IPS-18c (cell line): ENCODE measurements around the gene PDZRN4.
"Not testable (repeated sequence)": the region's sequence is repeated elsewhere in the genome, so short reads cannot be mapped to it uniquely, and the experiment has no call there.

Source experiments
- H3K4me3 ChIP-seq: 2 replicates; pipeline ENCODE4 v1.7.0; 2013; ENCODE audit warnings: low read depth, mild to moderate bottlenecking, low read length, moderate library complexity; ENCODE audit not compliant: insufficient read depth
- H3K9me3 ChIP-seq: one replicate; pipeline ENCODE4 v1.6.1; 2013; ENCODE audit warnings: mild to moderate bottlenecking, low read length, moderate library complexity; ENCODE audit not compliant: control insufficient read depth, insufficient read depth

Gene PDZRN4

DNA sequence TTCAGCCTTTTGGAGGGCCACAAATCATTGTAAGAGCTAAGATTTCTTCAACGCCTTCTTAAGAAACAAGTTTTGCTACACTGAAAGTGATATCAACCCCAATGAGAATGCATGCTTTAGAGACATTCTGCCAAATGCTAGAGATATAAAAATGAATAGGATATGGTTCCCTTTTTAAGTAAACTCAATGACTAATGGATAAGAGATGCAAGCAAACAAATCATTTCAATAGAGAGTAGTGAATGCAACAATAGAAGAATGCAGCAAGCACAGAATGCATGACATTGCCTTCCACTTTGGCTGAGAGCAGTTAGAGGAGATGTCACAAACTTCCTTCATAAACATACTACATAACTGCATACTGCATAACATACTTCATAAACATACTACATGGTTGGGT lies 116.4 kb downstream of the PDZRN4 start:
- Histone ChIP-seq H3K4me3 (no peak overlapping the region), H3K9me3 (no peaks in the 10 kb centered on the region)

GRCh38 chr12:41310367-41310766 lies 122.2 kb downstream of the PDZRN4 start:
- Histone ChIP-seq H3K4me3 (no peak overlapping the region), H3K9me3 (no peaks in the 10 kb centered on the region)

DNA sequence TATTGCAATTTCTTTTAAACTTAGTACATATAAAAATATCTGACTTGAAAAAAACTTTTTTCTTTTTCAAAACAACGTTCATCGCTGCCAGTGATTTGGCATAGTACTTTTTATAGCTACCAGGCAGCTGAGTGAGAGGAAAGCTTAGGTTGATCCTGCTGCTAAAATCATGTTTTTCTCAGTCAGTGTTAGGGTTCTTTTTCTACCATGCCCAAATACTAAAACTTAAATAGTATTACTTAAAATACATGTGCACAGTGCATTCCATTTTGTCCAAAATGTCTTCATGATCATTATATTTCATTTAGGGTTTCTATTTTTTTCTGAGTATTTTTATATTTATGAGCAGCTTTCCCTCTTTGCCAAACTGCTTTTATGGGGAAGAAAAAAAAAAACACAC lies 123.8 kb downstream of the PDZRN4 start:
- Histone ChIP-seq H3K9me3 (no peaks in the 10 kb centered on the region), H3K4me3 (no peak overlapping the region)

- H3K4me3 ChIP-seq, H3K9me3 ChIP-seq: not testable (repeated sequence)
Observed at GRCh38 chr12:41312451-41312850, 124.3 kb downstream of the PDZRN4 start.

DNA sequence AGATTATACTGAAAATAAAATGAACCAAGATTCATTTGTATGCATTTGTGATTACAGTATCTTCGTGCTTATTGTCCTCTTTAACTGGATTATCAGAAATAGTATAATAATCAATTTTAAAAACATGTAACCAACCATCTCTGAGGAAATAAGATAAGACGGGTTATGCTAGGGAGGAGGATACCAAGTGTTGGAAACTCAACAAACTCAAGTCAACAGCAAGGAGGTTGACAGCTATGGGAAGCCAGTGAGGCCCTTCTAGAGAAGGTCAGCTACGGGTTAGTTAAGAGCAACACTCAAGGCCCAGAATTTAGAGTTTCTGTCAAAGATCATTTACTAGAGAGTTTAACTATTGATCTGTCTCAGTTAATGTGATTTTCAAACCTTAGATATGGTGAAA lies 137.2 kb downstream of the PDZRN4 start:
- H3K4me3 ChIP-seq, result no peak overlapping the region
- H3K9me3 ChIP-seq, result no peaks in the 10 kb centered on the region

GRCh38 chr12:41327096-41327895 lies 139.2 kb downstream of the PDZRN4 start:
- no peaks in the 10 kb centered on the region for H3K9me3 ChIP-seq
- no peak overlapping the region for H3K4me3 ChIP-seq

DNA sequence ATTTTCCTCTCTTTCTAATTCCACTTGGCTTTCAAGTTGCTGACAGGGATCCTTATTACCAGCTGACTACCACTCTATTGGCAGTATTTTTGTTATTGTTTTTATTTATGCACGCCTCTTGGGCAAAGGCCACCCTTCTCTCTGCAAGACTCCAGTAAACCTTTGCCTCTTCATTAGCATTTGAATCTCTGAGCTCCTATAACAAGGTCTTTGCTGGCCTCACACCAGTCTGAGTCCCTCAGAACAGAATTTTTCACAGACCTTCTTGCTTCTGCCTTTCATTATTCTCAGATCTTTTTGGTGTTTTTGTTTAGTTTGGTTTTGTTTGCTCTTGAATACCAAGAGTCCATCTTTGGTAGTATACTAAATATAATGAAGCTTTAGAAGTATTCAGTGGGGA lies 145.9 kb downstream of the PDZRN4 start:
- Histone ChIP-seq H3K9me3 (no peaks in the 10 kb centered on the region), H3K4me3 (no peak overlapping the region)

DNA sequence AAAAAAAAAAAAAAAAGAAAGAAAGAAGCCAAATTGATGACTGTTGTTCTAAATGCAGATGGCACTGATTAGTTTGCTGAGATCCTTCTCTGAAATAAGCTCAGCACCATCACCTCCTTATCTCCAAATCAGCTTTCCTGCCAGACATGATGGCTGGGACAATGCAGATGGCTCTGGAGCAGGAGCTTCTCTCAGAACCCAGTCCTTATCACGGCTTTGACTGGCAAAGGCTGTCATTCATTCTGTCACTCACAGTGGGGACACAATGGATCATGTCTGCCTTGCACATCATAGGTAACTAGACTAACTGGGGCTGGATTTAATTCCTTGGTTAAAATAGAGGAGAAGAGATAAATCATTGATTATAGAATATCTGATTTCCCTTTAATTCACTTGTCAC lies 146.3 kb downstream of the PDZRN4 start:
- Histone ChIP-seq H3K9me3 (no peaks in the 10 kb centered on the region), H3K4me3 (no peak overlapping the region)

DNA sequence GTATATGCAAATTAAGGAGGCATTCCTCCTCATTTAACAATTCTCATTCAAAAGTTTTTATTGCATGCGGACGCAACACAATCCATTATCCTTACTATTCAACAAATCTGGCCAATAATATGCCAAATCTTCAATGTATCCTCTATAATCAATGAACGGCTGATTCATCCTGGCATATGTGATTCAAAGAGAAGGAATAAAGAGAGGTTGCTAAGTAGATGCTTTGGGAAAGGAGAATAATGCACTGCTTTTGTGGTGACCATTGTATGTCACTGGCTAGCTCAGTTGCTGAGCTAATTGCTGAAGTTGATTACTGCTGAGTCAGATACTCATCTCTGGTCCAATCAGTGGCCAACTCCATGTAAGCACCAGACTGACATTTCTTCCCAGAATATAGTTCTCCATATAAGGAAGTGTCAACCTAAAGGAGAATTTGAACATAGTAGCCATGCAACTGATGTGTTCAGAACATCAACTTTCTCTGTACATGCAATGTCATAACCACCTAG lies 148.0 kb downstream of the PDZRN4 start:
- H3K4me3 ChIP-seq, result no peak overlapping the region
- no peaks in the 10 kb centered on the region for H3K9me3 ChIP-seq

- no peak overlapping the region for H3K4me3 ChIP-seq
- no peaks in the 10 kb centered on the region for H3K9me3 ChIP-seq
Observed at GRCh38 chr12:41339784-41340183, 151.7 kb downstream of the PDZRN4 start.

DNA sequence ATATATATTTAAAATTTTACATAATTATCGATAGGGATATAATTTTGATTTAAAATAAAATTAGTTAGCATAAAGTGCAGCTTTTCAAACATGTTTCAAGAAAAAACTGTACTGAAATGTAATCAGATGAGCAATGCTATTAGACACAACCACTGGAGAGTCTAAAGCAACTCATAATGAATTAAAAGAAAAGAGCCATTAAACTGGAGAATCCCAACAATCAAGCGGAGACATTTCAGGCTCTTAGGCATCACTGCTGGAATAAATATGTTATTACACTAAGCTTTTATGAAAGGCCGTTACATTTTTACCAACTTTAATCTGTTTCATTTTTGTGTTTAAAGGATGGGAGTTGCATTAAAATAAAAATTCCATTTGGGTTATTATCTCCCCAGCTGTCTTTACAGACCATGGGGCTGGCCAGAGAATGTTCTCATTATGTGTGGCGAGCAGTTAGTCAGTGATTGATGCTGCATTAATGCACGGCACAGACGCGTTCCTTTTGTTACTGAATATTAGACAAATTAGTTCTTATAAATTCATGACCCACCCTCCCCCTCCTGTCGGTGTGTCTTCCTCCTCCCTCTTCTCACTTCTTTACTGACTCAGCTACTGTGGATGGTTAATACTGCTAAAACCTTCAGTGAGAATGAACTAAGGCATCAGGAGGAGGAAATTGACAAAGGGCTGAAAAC lies 156.8 kb downstream of the PDZRN4 start:
- H3K9me3 ChIP-seq, result no peaks in the 10 kb centered on the region
- no peak overlapping the region for H3K4me3 ChIP-seq

DNA sequence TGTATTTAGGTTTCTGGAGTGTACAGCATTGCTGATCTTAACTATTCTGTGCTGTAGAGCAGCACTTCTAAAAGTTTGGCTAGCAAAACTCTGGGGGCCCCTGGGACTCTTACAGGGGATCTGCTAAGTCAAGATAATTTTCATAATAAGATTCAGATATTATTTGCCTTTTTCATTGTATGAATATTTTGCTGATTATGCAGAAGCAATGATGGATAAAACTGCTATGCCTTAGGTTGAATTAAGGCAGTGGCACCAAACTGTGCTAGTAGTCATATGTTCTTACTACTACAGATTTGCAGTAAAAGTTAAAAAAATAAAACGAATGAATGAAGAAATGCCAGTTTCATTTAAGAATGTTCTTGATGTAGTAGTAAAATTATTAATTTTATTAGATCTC lies 160.1 kb downstream of the PDZRN4 start:
- Histone ChIP-seq H3K9me3 (no peaks in the 10 kb centered on the region), H3K4me3 (no peak overlapping the region)

DNA sequence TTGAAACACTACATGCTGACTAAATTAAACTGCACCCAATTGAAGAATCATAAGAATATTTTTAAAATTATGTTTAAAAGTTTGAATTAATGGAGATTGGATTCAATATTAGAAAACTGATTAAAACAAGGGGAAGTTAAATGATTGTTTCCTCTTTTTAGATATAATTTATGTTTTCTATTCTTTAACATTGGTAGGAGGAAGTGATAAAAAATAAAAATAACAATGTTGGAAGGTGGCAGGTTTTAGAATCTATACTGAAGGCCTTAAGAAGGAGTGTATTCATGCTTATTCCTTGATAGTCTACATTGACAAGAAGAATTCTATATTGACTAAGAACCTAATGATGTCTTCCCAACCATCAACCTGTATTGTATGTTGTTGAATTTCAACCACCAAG lies 168.1 kb downstream of the PDZRN4 start:
- Histone ChIP-seq H3K9me3 (no peaks in the 10 kb centered on the region), H3K4me3 (no peak overlapping the region)

DNA sequence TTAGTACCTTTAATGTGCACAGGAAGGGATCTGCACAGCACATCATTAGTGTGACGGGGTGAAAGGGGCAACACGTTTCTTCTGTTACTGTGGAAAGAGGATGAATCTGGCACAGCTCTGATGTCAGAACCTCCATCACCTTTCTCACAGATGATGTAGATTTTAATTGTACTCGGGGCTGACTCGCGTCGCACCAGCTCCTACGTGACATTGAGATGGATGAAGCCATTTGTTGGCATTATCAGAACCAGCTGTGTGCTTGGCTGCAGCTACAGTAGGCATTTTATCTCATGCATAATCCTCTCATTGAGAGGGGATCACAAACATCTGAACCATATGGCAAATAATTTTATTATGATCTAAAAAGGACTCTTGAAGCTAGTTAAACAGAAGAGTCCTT lies 173.6 kb downstream of the PDZRN4 start:
- Histone ChIP-seq H3K4me3 (no peak overlapping the region), H3K9me3 (no peaks in the 10 kb centered on the region)

DNA sequence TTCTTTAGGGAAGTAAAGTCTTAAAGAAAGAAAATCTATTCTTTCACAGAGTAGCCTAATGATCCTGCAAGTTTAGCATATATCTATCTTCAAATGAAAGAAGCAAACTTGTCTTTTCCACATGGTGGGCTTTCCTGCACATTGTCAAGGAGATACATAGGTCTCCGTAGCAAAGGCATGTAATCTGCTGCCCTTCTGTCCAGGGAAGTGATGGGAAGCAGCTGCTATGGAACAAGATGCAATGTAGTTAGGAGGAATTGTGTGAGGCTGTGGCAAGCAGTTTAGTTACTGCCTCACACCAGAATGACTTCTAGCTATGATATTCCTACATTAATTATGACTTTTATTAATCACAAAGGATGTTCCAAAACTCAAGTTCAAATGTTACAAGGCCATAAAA lies 174.4 kb downstream of the PDZRN4 start:
- no peaks in the 10 kb centered on the region for H3K9me3 ChIP-seq
- no peak overlapping the region for H3K4me3 ChIP-seq

GRCh38 chr12:41362931-41363330 lies 174.8 kb downstream of the PDZRN4 start:
- Histone ChIP-seq H3K4me3 (no peak overlapping the region), H3K9me3 (no peaks in the 10 kb centered on the region)

- Histone ChIP-seq H3K9me3 (no peaks in the 10 kb centered on the region), H3K4me3 (no peak overlapping the region)
Observed at GRCh38 chr12:41364211-41364610, 176.1 kb downstream of the PDZRN4 start.

DNA sequence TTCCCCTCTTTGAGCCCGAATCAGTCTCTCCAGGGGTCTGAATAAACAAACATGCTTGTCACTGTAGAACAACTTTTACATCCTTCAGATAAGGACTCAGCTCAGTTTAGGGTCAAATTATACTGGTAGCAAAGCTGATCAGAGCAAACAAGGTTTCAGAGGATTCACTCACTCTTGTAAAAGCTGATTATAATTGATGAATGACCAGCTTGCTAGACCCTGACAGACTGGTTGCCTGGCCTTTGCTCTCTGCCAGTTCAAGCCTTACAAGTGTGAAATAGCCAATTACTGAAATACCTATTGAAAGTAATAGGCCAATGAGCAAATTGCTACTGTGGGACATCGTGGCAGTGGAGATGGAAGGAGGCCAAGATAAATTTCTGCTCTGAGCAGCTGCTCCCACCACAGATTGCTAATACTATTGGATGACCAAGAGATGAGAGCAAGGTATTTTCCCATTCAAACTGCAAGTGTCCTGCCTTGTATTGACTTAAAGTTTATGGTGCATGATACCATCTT lies 177.6 kb downstream of the PDZRN4 start:
- no peaks in the 10 kb centered on the region for H3K9me3 ChIP-seq

More for the DNA sequence above, 177.6 kb downstream of the PDZRN4 start:
- no peak overlapping the region for H3K4me3 ChIP-seq
